ENCODE measurements around the gene HIGD2B.
A peak's percentile ranks its signal among the peaks of the same experiment; 100 is the strongest.
"Not testable (repeated sequence)": the region's sequence is repeated elsewhere in the genome, so short reads cannot be mapped to it uniquely, and the experiment has no call there.

The HIGD2B gene

GRCh38 chr15:72628249-72629067 is 57.5 kb downstream of the HIGD2B start:
- H3K9me3 ChIP-seq (ENCODE audit: severe bottlenecking); ATAC-seq (ENCODE audit: low read depth); H3K27me3 ChIP-seq (ENCODE audit: insufficient read depth, poor library complexity, severe bottlenecking); H3K27ac ChIP-seq (ENCODE audit: poor library complexity, severe bottlenecking); H3K4me3 ChIP-seq (ENCODE audit: severe bottlenecking); DNase-seq (ENCODE audit: low spot score); H3K4me1 ChIP-seq (ENCODE audit: insufficient read depth, poor library complexity, severe bottlenecking); H3K36me3 ChIP-seq (ENCODE audit: low read depth): not testable (repeated sequence)
- TF ChIP-seq, protein P1, sequence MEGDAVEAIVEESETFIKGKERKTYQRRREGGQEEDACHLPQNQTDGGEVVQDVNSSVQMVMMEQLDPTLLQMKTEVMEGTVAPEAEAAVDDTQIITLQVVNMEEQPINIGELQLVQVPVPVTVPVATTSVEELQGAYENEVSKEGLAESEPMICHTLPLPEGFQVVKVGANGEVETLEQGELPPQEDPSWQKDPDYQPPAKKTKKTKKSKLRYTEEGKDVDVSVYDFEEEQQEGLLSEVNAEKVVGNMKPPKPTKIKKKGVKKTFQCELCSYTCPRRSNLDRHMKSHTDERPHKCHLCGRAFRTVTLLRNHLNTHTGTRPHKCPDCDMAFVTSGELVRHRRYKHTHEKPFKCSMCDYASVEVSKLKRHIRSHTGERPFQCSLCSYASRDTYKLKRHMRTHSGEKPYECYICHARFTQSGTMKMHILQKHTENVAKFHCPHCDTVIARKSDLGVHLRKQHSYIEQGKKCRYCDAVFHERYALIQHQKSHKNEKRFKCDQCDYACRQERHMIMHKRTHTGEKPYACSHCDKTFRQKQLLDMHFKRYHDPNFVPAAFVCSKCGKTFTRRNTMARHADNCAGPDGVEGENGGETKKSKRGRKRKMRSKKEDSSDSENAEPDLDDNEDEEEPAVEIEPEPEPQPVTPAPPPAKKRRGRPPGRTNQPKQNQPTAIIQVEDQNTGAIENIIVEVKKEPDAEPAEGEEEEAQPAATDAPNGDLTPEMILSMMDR (IDR thresholded peaks at IDR 0.05; ENCODE audit: poor library complexity, severe bottlenecking), result peak; percentile 10

GRCh38 chr15:72626153-72626552 is 59.8 kb downstream of the HIGD2B start:
- H3K27me3 ChIP-seq (ENCODE audit: insufficient read depth, poor library complexity, severe bottlenecking); ATAC-seq (ENCODE audit: low read depth); H3K4me3 ChIP-seq (ENCODE audit: severe bottlenecking); H3K9me3 ChIP-seq (ENCODE audit: severe bottlenecking); H3K36me3 ChIP-seq (ENCODE audit: low read depth); H3K4me1 ChIP-seq (ENCODE audit: insufficient read depth, poor library complexity, severe bottlenecking); DNase-seq (ENCODE audit: low spot score); H3K27ac ChIP-seq (ENCODE audit: poor library complexity, severe bottlenecking): not testable (repeated sequence)

All from RWPE2 (cell line).